ENCODE results near the gene KLHL2. TPM values are rescaled to one million over a fixed set of nuclear protein-coding genes. Genes with fewer than 3 reads are reported as not detected.

KLHL2 gene
- total and polyA plus RNA-seq, 2 of the 13 experiments (the other 11 are each of a cell fraction or from before 2014, with no cell fraction given) = 9.2 to 17.6 TPM

DNA sequence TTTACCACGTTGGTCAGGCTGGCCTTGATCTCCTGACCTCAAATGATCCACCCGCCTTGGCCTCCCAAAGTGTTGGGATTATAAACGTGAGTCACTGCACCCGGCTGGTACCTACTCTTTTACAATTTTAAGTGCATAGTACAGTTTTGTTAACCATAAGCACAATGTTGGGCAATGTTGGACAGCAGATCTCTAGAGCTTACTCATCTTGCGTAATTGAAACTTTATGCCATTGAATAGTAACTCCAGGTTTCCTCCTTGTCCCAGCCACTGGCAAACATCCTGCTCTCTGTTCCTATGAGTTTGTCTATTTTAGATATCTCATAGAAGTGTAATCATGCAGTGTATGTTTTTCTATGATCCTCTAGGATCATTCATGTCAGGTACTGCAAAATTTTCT, 162.2 kb downstream of the KLHL2 start (continued):
- TF ChIP-seq, protein P1, sequence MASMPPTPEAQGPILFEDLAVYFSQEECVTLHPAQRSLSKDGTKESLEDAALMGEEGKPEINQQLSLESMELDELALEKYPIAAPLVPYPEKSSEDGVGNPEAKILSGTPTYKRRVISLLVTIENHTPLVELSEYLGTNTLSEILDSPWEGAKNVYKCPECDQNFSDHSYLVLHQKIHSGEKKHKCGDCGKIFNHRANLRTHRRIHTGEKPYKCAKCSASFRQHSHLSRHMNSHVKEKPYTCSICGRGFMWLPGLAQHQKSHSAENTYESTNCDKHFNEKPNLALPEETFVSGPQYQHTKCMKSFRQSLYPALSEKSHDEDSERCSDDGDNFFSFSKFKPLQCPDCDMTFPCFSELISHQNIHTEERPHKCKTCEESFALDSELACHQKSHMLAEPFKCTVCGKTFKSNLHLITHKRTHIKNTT (CRISPR knock-in tag; IDR thresholded peaks at IDR 0.05) = no peak
- TF ChIP-seq BORCS8-MEF2B (CRISPR knock-in tag; IDR thresholded peaks at IDR 0.05) (no peak), ZSCAN25 (CRISPR knock-in tag; IDR thresholded peaks at IDR 0.05) (peak; percentile 41; the same call in 1 of the 2 replicates), ONECUT2 (CRISPR knock-in tag; IDR thresholded peaks at IDR 0.05) (no peak), ZNF382 (CRISPR knock-in tag; IDR thresholded peaks at IDR 0.05; ENCODE audit: borderline replicate concordance) (no peak), ZNF879 (CRISPR knock-in tag; IDR thresholded peaks at IDR 0.05) (no peak), PRMT3 (CRISPR knock-in tag; IDR thresholded peaks at IDR 0.05; ENCODE audit: borderline replicate concordance, low read depth) (no peak), HOXD1 (CRISPR knock-in tag; IDR thresholded peaks at IDR 0.05) (no peak), ZNF605 (CRISPR knock-in tag; IDR thresholded peaks at IDR 0.05) (no peak), SMAD3 (CRISPR knock-in tag; IDR thresholded peaks at IDR 0.05) (no peak), ARHGAP35 (CRISPR knock-in tag; IDR thresholded peaks at IDR 0.05; ENCODE audit: borderline replicate concordance) (no peak), ZIK1 (CRISPR knock-in tag; IDR thresholded peaks at IDR 0.05; ENCODE audit: borderline replicate concordance, low read depth) (no peak), PCBP2 (optimal IDR thresholded peaks at IDR 0.05; ENCODE audit: low read depth, low read length, poor library complexity, severe bottlenecking) (no peak), ZSCAN21 (CRISPR knock-in tag; IDR thresholded peaks at IDR 0.05; ENCODE audit: borderline replicate concordance) (peak; percentile 39; the same call in 1 of the 2 replicates)
- TF ChIP-seq, protein P2, sequence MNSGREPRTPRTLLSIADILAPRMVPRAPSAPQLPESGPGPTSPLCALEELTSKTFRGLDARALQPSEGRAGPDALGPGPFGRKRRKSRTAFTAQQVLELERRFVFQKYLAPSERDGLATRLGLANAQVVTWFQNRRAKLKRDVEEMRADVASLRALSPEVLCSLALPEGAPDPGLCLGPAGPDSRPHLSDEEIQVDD (CRISPR knock-in tag; IDR thresholded peaks at IDR 0.05; ENCODE audit: borderline replicate concordance) = no peak
- TF ChIP-seq, protein P3, sequence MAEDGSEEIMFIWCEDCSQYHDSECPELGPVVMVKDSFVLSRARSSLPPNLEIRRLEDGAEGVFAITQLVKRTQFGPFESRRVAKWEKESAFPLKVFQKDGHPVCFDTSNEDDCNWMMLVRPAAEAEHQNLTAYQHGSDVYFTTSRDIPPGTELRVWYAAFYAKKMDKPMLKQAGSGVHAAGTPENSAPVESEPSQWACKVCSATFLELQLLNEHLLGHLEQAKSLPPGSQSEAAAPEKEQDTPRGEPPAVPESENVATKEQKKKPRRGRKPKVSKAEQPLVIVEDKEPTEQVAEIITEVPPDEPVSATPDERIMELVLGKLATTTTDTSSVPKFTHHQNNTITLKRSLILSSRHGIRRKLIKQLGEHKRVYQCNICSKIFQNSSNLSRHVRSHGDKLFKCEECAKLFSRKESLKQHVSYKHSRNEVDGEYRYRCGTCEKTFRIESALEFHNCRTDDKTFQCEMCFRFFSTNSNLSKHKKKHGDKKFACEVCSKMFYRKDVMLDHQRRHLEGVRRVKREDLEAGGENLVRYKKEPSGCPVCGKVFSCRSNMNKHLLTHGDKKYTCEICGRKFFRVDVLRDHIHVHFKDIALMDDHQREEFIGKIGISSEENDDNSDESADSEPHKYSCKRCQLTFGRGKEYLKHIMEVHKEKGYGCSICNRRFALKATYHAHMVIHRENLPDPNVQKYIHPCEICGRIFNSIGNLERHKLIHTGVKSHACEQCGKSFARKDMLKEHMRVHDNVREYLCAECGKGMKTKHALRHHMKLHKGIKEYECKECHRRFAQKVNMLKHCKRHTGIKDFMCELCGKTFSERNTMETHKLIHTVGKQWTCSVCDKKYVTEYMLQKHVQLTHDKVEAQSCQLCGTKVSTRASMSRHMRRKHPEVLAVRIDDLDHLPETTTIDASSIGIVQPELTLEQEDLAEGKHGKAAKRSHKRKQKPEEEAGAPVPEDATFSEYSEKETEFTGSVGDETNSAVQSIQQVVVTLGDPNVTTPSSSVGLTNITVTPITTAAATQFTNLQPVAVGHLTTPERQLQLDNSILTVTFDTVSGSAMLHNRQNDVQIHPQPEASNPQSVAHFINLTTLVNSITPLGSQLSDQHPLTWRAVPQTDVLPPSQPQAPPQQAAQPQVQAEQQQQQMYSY (CRISPR knock-in tag; IDR thresholded peaks at IDR 0.05) = no peak
- TF ChIP-seq, protein P4, sequence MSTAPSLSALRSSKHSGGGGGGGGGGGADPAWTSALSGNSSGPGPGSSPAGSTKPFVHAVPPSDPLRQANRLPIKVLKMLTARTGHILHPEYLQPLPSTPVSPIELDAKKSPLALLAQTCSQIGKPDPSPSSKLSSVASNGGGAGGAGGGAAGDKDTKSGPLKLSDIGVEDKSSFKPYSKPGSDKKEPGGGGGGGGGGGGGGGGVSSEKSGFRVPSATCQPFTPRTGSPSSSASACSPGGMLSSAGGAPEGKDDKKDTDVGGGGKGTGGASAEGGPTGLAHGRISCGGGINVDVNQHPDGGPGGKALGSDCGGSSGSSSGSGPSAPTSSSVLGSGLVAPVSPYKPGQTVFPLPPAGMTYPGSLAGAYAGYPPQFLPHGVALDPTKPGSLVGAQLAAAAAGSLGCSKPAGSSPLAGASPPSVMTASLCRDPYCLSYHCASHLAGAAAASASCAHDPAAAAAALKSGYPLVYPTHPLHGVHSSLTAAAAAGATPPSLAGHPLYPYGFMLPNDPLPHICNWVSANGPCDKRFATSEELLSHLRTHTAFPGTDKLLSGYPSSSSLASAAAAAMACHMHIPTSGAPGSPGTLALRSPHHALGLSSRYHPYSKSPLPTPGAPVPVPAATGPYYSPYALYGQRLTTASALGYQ (CRISPR knock-in tag; IDR thresholded peaks at IDR 0.05) = peak; percentile 81
- TF ChIP-seq, protein P5, sequence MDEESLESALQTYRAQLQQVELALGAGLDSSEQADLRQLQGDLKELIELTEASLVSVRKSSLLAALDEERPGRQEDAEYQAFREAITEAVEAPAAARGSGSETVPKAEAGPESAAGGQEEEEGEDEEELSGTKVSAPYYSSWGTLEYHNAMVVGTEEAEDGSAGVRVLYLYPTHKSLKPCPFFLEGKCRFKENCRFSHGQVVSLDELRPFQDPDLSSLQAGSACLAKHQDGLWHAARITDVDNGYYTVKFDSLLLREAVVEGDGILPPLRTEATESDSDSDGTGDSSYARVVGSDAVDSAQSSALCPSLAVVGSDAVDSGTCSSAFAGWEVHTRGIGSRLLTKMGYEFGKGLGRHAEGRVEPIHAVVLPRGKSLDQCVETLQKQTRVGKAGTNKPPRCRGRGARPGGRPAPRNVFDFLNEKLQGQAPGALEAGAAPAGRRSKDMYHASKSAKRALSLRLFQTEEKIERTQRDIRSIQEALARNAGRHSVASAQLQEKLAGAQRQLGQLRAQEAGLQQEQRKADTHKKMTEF (CRISPR knock-in tag; IDR thresholded peaks at IDR 0.05) = peak; percentile 95; the same call in 1 of the 2 replicates
- TF ChIP-seq, protein P6, sequence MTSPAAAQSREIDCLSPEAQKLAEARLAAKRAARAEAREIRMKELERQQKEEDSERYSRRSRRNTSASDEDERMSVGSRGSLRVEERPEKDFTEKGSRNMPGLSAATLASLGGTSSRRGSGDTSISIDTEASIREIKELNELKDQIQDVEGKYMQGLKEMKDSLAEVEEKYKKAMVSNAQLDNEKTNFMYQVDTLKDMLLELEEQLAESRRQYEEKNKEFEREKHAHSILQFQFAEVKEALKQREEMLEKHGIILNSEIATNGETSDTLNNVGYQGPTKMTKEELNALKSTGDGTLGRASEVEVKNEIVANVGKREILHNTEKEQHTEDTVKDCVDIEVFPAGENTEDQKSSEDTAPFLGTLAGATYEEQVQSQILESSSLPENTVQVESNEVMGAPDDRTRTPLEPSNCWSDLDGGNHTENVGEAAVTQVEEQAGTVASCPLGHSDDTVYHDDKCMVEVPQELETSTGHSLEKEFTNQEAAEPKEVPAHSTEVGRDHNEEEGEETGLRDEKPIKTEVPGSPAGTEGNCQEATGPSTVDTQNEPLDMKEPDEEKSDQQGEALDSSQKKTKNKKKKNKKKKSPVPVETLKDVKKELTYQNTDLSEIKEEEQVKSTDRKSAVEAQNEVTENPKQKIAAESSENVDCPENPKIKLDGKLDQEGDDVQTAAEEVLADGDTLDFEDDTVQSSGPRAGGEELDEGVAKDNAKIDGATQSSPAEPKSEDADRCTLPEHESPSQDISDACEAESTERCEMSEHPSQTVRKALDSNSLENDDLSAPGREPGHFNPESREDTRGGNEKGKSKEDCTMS (CRISPR knock-in tag; conservative IDR thresholded peaks at IDR 0.05) = no peak
